Brain pericyte (primary cell): ENCODE measurements around the gene SPATS2.

Experiments used
- DNase-seq: peaks from one replicate; pipeline ENCODE4 v3.0.0-alpha.2; 2012; ENCODE audit warnings: low read depth, low spot score

The SPATS2 gene

GRCh38 chr12:49335955-49336644 is 31.2 kb upstream of the SPATS2 start:
- no peak for DNase-seq

- no peak for DNase-seq
Measured at GRCh38 chr12:49336645-49337584, 30.3 kb upstream of the SPATS2 start, which contains the start of gene C1QL4. Gene C1QL4 (minus strand): TSS chr12:49337188. CDS start chr12:49336477, 711 bp downstream.

- DNase-seq, result no peak
Measured at GRCh38 chr12:49338830-49339463, 28.3 kb upstream of the SPATS2 start.

GRCh38 chr12:49339464-49339861 is 27.8 kb upstream of the SPATS2 start:
- DNase-seq, result no peak

GRCh38 chr12:49340095-49340870 is 27.0 kb upstream of the SPATS2 start:
- DNase-seq, result no peak

- DNase-seq, result no peak
Measured at GRCh38 chr12:49340971-49341776, 26.1 kb upstream of the SPATS2 start.

GRCh38 chr12:49341777-49342065 is 25.5 kb upstream of the SPATS2 start:
- no peak for DNase-seq

- no peak for DNase-seq
Measured at GRCh38 chr12:49342066-49342913, 25.0 kb upstream of the SPATS2 start.

GRCh38 chr12:49342914-49343731 is 24.1 kb upstream of the SPATS2 start:
- DNase-seq, result no peak

- DNase-seq, result no peak
Measured at GRCh38 chr12:49344486-49345050, 22.7 kb upstream of the SPATS2 start.

- no peak for DNase-seq
Measured at GRCh38 chr12:49345051-49345824, 22.0 kb upstream of the SPATS2 start.

- no peak for DNase-seq
Measured at GRCh38 chr12:49345825-49346658, 21.2 kb upstream of the SPATS2 start.

- DNase-seq, result no peak
Measured at GRCh38 chr12:49346659-49347310, 20.5 kb upstream of the SPATS2 start, which contains the start of gene DNAJC22. Gene DNAJC22 (plus strand): TSS chr12:49346888. CDS start chr12:49348873, 1,985 bp downstream.

GRCh38 chr12:49347311-49348193 is 19.7 kb upstream of the SPATS2 start:
- DNase-seq, result no peak

- no peak for DNase-seq
Measured at GRCh38 chr12:49348781-49349180, 18.5 kb upstream of the SPATS2 start.
